Uterus (tissue), 2 donors: ENCODE results near the gene CHRND.

ENCODE experiments used
- POLR2A ChIP-seq, 2 donors: fragments of 450-650 bp; IDR thresholded peaks; one replicate each; pipeline ENCODE4 v1.6.1; 2016; ENCODE audit warnings: antibody characterized with exemption in 2 of 2, mild to moderate bottlenecking in 1 of 2, moderate library complexity in 1 of 2
- TF ChIP-seq, protein P1 (sequence below), 4 experiments: fragments of 200-600 bp in 2 of 4; fragments of 450-650 bp in 2 of 4; sonication (generic) in 2 of 4; IDR thresholded peaks; one replicate each; pipeline ENCODE4 v1.5.1; 2016 to 2019; ENCODE audit warnings: antibody characterized with exemption in 4 of 4, mild to moderate bottlenecking in 2 of 4, moderate library complexity in 1 of 4

DNA sequence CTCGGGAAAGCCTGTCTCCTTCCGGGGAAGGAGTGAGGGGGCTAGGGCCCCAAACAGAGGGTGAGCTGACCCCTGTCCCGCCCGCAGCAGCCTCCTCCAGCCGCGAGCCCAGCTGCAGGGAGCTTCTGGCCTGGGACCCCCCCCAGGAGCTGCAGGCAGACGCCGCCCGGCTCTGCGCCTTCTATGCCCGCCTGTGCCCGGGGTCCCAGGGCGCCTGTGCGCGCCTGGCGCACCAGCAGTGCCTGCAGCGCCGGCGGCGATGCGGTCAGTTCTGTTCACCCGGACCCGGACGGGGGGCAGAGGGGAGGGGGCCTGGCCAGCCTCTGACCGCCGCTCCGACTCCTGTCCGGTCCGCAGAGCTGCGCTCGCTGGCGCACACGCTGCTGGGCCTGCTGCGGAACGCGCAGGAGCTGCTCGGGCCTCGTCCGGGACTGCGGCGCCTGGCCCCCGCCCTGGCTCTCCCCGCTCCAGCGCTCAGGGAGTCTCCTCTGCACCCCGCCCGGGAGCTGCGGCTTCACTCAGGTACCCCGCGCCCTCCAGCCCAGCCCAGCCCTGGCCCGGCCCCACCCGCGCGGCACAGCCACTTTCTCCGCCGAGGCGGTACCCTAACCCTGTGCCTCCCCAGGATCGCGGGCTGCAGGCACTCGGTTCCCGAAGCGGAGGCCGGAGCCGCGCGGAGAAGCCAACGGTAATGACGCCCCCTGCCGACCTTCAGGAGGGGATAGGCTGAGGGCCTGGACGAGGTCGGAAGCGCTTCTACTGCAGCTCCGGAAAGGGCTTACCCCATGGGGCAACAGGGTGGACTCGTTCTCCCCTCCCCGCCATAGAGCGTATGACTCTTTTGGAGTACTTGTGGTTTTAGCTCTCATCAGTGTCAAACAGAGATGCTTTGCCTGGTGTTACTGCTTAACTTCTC, 2.0 kb upstream of the CHRND start:
- TF ChIP-seq POLR2A (IDR thresholded peaks at IDR 0.05), result no peak
- TF ChIP-seq, protein P1, sequence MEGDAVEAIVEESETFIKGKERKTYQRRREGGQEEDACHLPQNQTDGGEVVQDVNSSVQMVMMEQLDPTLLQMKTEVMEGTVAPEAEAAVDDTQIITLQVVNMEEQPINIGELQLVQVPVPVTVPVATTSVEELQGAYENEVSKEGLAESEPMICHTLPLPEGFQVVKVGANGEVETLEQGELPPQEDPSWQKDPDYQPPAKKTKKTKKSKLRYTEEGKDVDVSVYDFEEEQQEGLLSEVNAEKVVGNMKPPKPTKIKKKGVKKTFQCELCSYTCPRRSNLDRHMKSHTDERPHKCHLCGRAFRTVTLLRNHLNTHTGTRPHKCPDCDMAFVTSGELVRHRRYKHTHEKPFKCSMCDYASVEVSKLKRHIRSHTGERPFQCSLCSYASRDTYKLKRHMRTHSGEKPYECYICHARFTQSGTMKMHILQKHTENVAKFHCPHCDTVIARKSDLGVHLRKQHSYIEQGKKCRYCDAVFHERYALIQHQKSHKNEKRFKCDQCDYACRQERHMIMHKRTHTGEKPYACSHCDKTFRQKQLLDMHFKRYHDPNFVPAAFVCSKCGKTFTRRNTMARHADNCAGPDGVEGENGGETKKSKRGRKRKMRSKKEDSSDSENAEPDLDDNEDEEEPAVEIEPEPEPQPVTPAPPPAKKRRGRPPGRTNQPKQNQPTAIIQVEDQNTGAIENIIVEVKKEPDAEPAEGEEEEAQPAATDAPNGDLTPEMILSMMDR (IDR thresholded peaks at IDR 0.05), result no peak
